Upper lobe of right lung (tissue), 1 donor: ENCODE measurements around the gene ACO2. TPM values are rescaled to one million over a fixed set of nuclear protein-coding genes. Genes with fewer than 3 reads are reported as not detected.

ENCODE experiments used
- ATAC-seq: fragments of 200-7000 bp; cut with Tn5 transposase; one replicate; pipeline ENCODE4 v1.9.1; 2020; ENCODE audit warnings: mild to moderate bottlenecking, moderate library complexity
- DNase-seq: peaks from one replicate; pipeline ENCODE4 v3.0.0-alpha.2; 2020
- H3K27ac ChIP-seq: fragments of 200-600 bp; one replicate; pipeline ENCODE4 v1.8.0; 2022
- H3K27me3 ChIP-seq: fragments of 200-600 bp; one replicate; pipeline ENCODE4 v1.8.0; 2022; ENCODE audit warnings: mild to moderate bottlenecking
- H3K36me3 ChIP-seq: fragments of 200-600 bp; one replicate; pipeline ENCODE4 v1.8.0; 2022
- H3K4me1 ChIP-seq: fragments of 200-600 bp; one replicate; pipeline ENCODE4 v1.8.0; 2022
- H3K4me3 ChIP-seq: fragments of 200-600 bp; one replicate; pipeline ENCODE4 v1.8.0; 2022; ENCODE audit warnings: mild to moderate bottlenecking
- H3K9me3 ChIP-seq: fragments of 200-600 bp; one replicate; pipeline ENCODE4 v1.8.0; 2022
- CTCF ChIP-seq: fragments of 200-600 bp; IDR thresholded peaks from one replicate; pipeline ENCODE4 v1.8.0; 2022; ENCODE audit warnings: antibody characterized with exemption
- intact Hi-C: fragments of 100-400 bp; cut with DNase I; formaldehyde crosslinking; loops from one replicate; pipeline ENCODE4 v1.11.0; 2022
- total RNA-seq: library from RNA; stranded (reverse); fragmentation: NEBNext Ultra II Directional; extraction: Animal tissue kit (Norgen Biotek cat#: 25700); gene quantifications from one replicate; pipeline ENCODE4 v1.2.1, GENCODE V29; 2021
- donor health status: DM: no; HTN: yes; CAD: no; lungs with severe emphysema.

Gene ACO2
- total RNA-seq, 1 donor from 2014 or later: 84.1 TPM

GRCh38 chr22:41522813-41523212 lies 53.9 kb downstream of the ACO2 start:
- TF ChIP-seq CTCF: no peak
- Histone ChIP-seq H3K36me3 (peaks cover 59% of the 10 kb centered on the region), H3K4me1 (peaks cover 28% of the 10 kb centered on the region), H3K27me3 (no peaks in the 10 kb centered on the region), H3K27ac (peak overlapping the region; percentile 85), H3K9me3 (no peaks in the 10 kb centered on the region), H3K4me3 (no peak overlapping the region)
- DNase-seq (no peak), ATAC-seq (no peak)
- intact Hi-C loops: no loop called here

- Histone ChIP-seq H3K27me3 (no peaks in the 10 kb centered on the region), H3K4me3 (no peak overlapping the region), H3K9me3 (no peaks in the 10 kb centered on the region), H3K36me3 (peaks cover 60% of the 10 kb centered on the region), H3K4me1 (peaks cover 28% of the 10 kb centered on the region), H3K27ac (peak overlapping the region; percentile 85)
- peak; percentile 11 for TF ChIP-seq CTCF
- DNase-seq (no peak), ATAC-seq (peak; percentile 27)
- intact Hi-C loops: no loop called here
These were observed 54.7 kb downstream of the ACO2 start for GRCh38 chr22:41523464-41524221.

- ATAC-seq (peak; percentile 68), DNase-seq (peak; percentile 85)
- peaks cover 61% of the 10 kb centered on the region for H3K36me3 ChIP-seq
- H3K9me3 ChIP-seq: no peaks in the 10 kb centered on the region
- H3K4me1 ChIP-seq: peaks cover 28% of the 10 kb centered on the region
- TF ChIP-seq CTCF: no peak
- intact Hi-C loops: no loop called here
- H3K27me3 ChIP-seq: no peaks in the 10 kb centered on the region
- peak overlapping the region; percentile 85 for H3K27ac ChIP-seq
- no peak overlapping the region for H3K4me3 ChIP-seq
These were observed 55.3 kb downstream of the ACO2 start for GRCh38 chr22:41524251-41524661.

GRCh38 chr22:41524809-41525449 lies 56.0 kb downstream of the ACO2 start:
- H3K4me1 ChIP-seq: peaks cover 28% of the 10 kb centered on the region
- peak; percentile 4 for TF ChIP-seq CTCF
- no peaks in the 10 kb centered on the region for H3K9me3 ChIP-seq
- H3K27me3 ChIP-seq: no peaks in the 10 kb centered on the region
- no peak for DNase-seq
- H3K36me3 ChIP-seq: peaks cover 67% of the 10 kb centered on the region
- intact Hi-C loops: loop anchor here (5.0 kb wide), 1 partner anchor 123 kb away; no protein-coding TSS in a partner anchor
- ATAC-seq: peak; percentile 8
- H3K4me3 ChIP-seq: no peak overlapping the region
- H3K27ac ChIP-seq: peak overlapping the region; percentile 85

- Histone ChIP-seq H3K4me1 (peaks cover 28% of the 10 kb centered on the region), H3K27me3 (no peaks in the 10 kb centered on the region), H3K27ac (peak overlapping the region; percentile 44), H3K9me3 (no peaks in the 10 kb centered on the region), H3K4me3 (no peak overlapping the region), H3K36me3 (peaks cover 74% of the 10 kb centered on the region)
- DNase-seq (no peak), ATAC-seq (no peak)
- no peak for TF ChIP-seq CTCF
- intact Hi-C loops: loop anchor here (5.0 kb wide), 1 partner anchor 123 kb away; no protein-coding TSS in a partner anchor
These were observed 56.7 kb downstream of the ACO2 start for GRCh38 chr22:41525450-41526225.
